A673 (cell line): ENCODE results near the gene JMJD1C. TPM values are rescaled to one million over a fixed set of nuclear protein-coding genes. Genes with fewer than 3 reads are reported as not detected.
A peak's percentile ranks its signal among the peaks of the same experiment; 100 is the strongest.

Experiments
- BruUV-seq: library from RNA; stranded (reverse); fragments of 400-500 nt; replicated peaks from 2 replicates; lab custom pipeline; 2021; lab: Mats Ljungman, UMichigan
- CTCF ChIA-PET: fragments of 300-600 bp; sonication (Branson Sonifier 250); formaldehyde crosslinking; loops from one replicate; lab custom pipeline; 2022; ENCODE audit warnings: antibody characterized with exemption; lab: Charles Lee
- POLR2A ChIA-PET: fragments of 300-600 bp; sonication (Branson Sonifier 250); formaldehyde crosslinking; loops from one replicate; lab custom pipeline; 2022; ENCODE audit warnings: antibody characterized with exemption; ENCODE audit not compliant: low non-redundant PET; lab: Charles Lee
- DNase-seq: peaks from one replicate; pipeline ENCODE4 v3.0.0-alpha.2; 2015; ENCODE audit warnings: low spot score
- H3K27ac ChIP-seq: fragments of 200-600 bp; sonication (generic); 2 replicates; pipeline ENCODE4 v1.5.1; 2016; ENCODE audit warnings: mixed run types, low read depth, mild to moderate bottlenecking, mixed read lengths, antibody characterized with exemption, low read length; ENCODE audit not compliant: poor library complexity, severe bottlenecking
- H3K27me3 ChIP-seq: fragments of 200-600 bp; sonication (generic); replicated peaks from 2 replicates; pipeline ENCODE4 v1.6.1; 2017; ENCODE audit warnings: mixed run types, low read depth, mild to moderate bottlenecking, mixed read lengths, antibody characterized with exemption, low read length; ENCODE audit not compliant: insufficient read depth, poor library complexity
- H3K36me3 ChIP-seq: fragments of 200-600 bp; sonication (generic); 2 replicates; pipeline ENCODE4 v1.6.1; 2016; ENCODE audit warnings: mixed run types, mild to moderate bottlenecking, mixed read lengths, antibody characterized with exemption, low read length; ENCODE audit not compliant: insufficient read depth, poor library complexity, severe bottlenecking
- H3K4me1 ChIP-seq: fragments of 200-600 bp; sonication (generic); 2 replicates; pipeline ENCODE4 v1.6.1; 2017; ENCODE audit warnings: mixed run types, mild to moderate bottlenecking, mixed read lengths, antibody characterized with exemption, low read length; ENCODE audit not compliant: insufficient read depth, poor library complexity, severe bottlenecking
- H3K4me3 ChIP-seq: fragments of 200-600 bp; sonication (generic); 2 replicates; pipeline ENCODE4 v1.5.1; 2016; ENCODE audit warnings: low read depth, mixed run types, mild to moderate bottlenecking, mixed read lengths, low read length; ENCODE audit not compliant: poor library complexity, severe bottlenecking
- H3K9me3 ChIP-seq: fragments of 200-600 bp; sonication (generic); 2 replicates; pipeline ENCODE4 v1.6.1; 2016; ENCODE audit warnings: mixed run types, low read depth, mild to moderate bottlenecking, mixed read lengths, antibody characterized with exemption, low read length; ENCODE audit not compliant: poor library complexity, severe bottlenecking
- CTCF ChIP-seq: fragments of 300-800, 200-600 bp; sonication (generic); conservative IDR thresholded peaks from 2 replicates; pipeline ENCODE4 v1.5.1; 2017; ENCODE audit warnings: low read depth, mild to moderate bottlenecking, antibody characterized with exemption, low read length, moderate library complexity, mixed read lengths
- EZH2 ChIP-seq: fragments of 200-600 bp; sonication (generic); IDR thresholded peaks from 2 replicates; pipeline ENCODE4 v1.6.1; 2017; ENCODE audit warnings: borderline replicate concordance, low read depth, mild to moderate bottlenecking, mixed read lengths, antibody characterized with exemption, low read length; ENCODE audit not compliant: poor library complexity, severe bottlenecking
- intact Hi-C: fragments of 100-400 bp; cut with micrococcal nuclease; formaldehyde crosslinking; loops from one replicate; pipeline ENCODE4 v1.10.0; 2022; ENCODE audit not compliant: unreplicated experiment
- total RNA-seq: library from RNA; stranded (reverse); gene quantifications from 2 replicates; pipeline ENCODE4 v1.2.3, GENCODE V29; 2021

Gene JMJD1C
- total RNA-seq, 1 experiment from 2014 or later: 71.4 TPM

GRCh38 chr10:63313066-63313717 lies 152.6 kb downstream of the JMJD1C start:
- H3K27me3 ChIP-seq: no peaks in the 10 kb centered on the region
- H3K9me3 ChIP-seq: no peaks in the 10 kb centered on the region
- intact Hi-C loops: no loop called here
- ChIA-PET POLR2A (no interaction called here), CTCF (no interaction called here)
- no peak for TF ChIP-seq EZH2
- TF ChIP-seq CTCF: no peak
- H3K4me3 ChIP-seq: no peak overlapping the region
- H3K27ac ChIP-seq: no peak overlapping the region
- no peak for DNase-seq
- TSS peak; percentile 15 for BruUV-seq
- H3K4me1 ChIP-seq: no peaks in the 10 kb centered on the region
- no peaks in the 10 kb centered on the region for H3K36me3 ChIP-seq

GRCh38 chr10:63308628-63309027 lies 157.1 kb downstream of the JMJD1C start:
- BruUV-seq: no TSS peak
- Histone ChIP-seq H3K36me3 (no peaks in the 10 kb centered on the region), H3K4me1 (no peaks in the 10 kb centered on the region), H3K4me3 (no peak overlapping the region), H3K27ac (no peak overlapping the region), H3K9me3 (no peaks in the 10 kb centered on the region), H3K27me3 (no peaks in the 10 kb centered on the region)
- CTCF ChIA-PET: no interaction called here
- no peak for DNase-seq
- no peak for TF ChIP-seq EZH2
- no peak for TF ChIP-seq CTCF
- intact Hi-C loops: no loop called here
- POLR2A ChIA-PET: no interaction called here

- no peaks in the 10 kb centered on the region for H3K36me3 ChIP-seq
- H3K9me3 ChIP-seq: no peaks in the 10 kb centered on the region
- no TSS peak for BruUV-seq
- intact Hi-C loops: no loop called here
- H3K27ac ChIP-seq: no peak overlapping the region
- no peak overlapping the region for H3K4me3 ChIP-seq
- ChIA-PET POLR2A (no interaction called here), CTCF (no interaction called here)
- no peak for TF ChIP-seq CTCF
- TF ChIP-seq EZH2: no peak
- no peaks in the 10 kb centered on the region for H3K4me1 ChIP-seq
- H3K27me3 ChIP-seq: no peaks in the 10 kb centered on the region
- DNase-seq: no peak
Observed at GRCh38 chr10:63304146-63304545, 161.6 kb downstream of the JMJD1C start.
